ENCODE results near the gene TMEM231. TPM values are rescaled to one million over a fixed set of nuclear protein-coding genes. Genes with fewer than 3 reads are reported as not detected.

TMEM231 gene
- total and polyA plus RNA-seq, 9 of the 15 experiments (the other 6 are each of a cell fraction or from before 2014, with no cell fraction given), result 1.6 to 27.6 (median 9.1) TPM

DNA sequence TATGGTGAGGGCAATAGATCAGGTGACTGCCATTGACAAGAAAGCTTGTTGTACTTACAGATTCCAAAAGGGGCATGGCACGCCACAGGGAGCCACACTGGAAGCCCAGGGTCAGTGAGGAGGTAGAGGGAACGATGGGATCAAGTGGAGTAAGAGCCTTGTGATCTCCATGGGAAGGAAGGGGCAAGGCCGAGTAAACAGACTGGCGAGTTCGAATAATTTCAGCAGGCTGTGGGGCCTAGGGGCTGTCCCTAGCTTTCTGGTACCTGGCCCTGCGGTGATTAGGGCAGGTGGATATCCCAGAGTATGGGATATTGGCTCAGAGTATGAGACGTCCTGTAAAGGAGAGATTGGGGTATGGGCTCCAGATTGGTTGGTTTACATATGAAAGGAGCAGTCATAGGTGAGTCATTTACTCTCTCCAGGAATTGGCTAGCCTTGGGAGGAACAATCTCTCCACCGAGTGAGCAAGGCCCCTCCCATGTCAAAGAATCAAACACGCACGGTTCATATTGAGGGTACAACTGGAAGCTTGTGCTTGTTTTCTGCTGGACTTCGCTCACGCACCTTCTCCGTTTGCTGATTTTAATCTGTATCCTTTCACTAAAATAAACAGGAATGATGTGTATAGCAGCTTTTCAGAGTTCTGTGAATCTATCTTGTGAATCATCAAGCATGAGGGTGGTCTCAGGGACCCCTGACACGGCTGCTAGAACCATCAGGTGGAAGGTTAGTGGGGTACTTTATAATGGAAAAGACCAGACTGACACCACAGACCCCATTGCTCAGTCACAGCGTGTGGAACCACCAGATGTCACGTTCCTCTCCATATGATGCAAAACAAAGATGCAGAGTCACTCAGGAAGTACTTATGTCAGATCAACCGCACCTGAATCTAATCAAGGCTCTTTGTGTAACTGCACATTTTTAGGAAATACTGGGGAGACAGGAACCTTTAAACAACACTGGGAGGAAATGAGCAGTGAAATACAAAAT is 38.1 kb upstream of the TMEM231 start (continued):
- TF ChIP-seq E4F1 (CRISPR knock-in tag; IDR thresholded peaks at IDR 0.05; ENCODE audit: borderline replicate concordance), result no peak
- TF ChIP-seq ZNF140 (CRISPR knock-in tag; IDR thresholded peaks at IDR 0.05), result no peak
- no peak for TF ChIP-seq ZBED1 (IDR thresholded peaks at IDR 0.05)
- TF ChIP-seq POLR2A (conservative IDR thresholded peaks at IDR 0.05), result no peak
- TF ChIP-seq POLR2B (IDR thresholded peaks at IDR 0.05; ENCODE audit: low read depth, partially characterized antibody), result no peak
- no peak for TF ChIP-seq SREBF2 (CRISPR knock-in tag; IDR thresholded peaks at IDR 0.05)
- TF ChIP-seq HNRNPLL (IDR thresholded peaks at IDR 0.05; ENCODE audit: low read depth, low read length, poor library complexity, severe bottlenecking), result no peak
- TF ChIP-seq SMAD1 (IDR thresholded peaks at IDR 0.05; ENCODE audit: low read depth, low read length, partially characterized antibody), result no peak
- TF ChIP-seq COPS2 (conservative IDR thresholded peaks at IDR 0.05), result no peak
- peak; percentile 88 for TF ChIP-seq C11orf30 (IDR thresholded peaks at IDR 0.05; ENCODE audit: low read depth)
- TF ChIP-seq, protein P1, sequence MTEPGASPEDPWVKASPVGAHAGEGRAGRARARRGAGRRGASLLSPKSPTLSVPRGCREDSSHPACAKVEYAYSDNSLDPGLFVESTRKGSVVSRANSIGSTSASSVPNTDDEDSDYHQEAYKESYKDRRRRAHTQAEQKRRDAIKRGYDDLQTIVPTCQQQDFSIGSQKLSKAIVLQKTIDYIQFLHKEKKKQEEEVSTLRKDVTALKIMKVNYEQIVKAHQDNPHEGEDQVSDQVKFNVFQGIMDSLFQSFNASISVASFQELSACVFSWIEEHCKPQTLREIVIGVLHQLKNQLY (CRISPR knock-in tag; conservative IDR thresholded peaks at IDR 0.05), result no peak
- no peak for TF ChIP-seq ZNF668 (CRISPR knock-in tag; IDR thresholded peaks at IDR 0.05)
- no peak for TF ChIP-seq SRSF3 (IDR thresholded peaks at IDR 0.05; ENCODE audit: insufficient read depth, low read length)
- no peak for TF ChIP-seq GTF2E2 (tag; IDR thresholded peaks at IDR 0.05)
- no peak for TF ChIP-seq TCF3 (CRISPR knock-in tag; IDR thresholded peaks at IDR 0.05)
- TF ChIP-seq MEF2A (IDR thresholded peaks at IDR 0.05; ENCODE audit: control insufficient read depth, low read depth, low read length), result no peak
- no peak for TF ChIP-seq ZNF75A (CRISPR knock-in tag; IDR thresholded peaks at IDR 0.05)
- TF ChIP-seq ZMIZ1 (IDR thresholded peaks at IDR 0.05; ENCODE audit: low read depth in 2 of 2, low read length in 2 of 2), result no peak
- TF ChIP-seq NR2C2 (CRISPR knock-in tag; IDR thresholded peaks at IDR 0.05), result no peak
- TF ChIP-seq NR2C2 (tag; IDR thresholded peaks at IDR 0.05), result peak; percentile 56; the same call in 1 of the 2 replicates
- TF ChIP-seq CAMTA2 (CRISPR knock-in tag; conservative IDR thresholded peaks at IDR 0.05), result no peak
- TF ChIP-seq PRMT5 (CRISPR knock-in tag; IDR thresholded peaks at IDR 0.05), result no peak
- no peak for TF ChIP-seq SRSF1 (IDR thresholded peaks at IDR 0.05; ENCODE audit: low read depth, low read length)
